ENCODE measurements around the gene NUAK1.

GRCh38 chr12:106138633-106139421 is at the start of gene NUAK1:
- TF ChIP-seq ZFP30 (CRISPR knock-in tag; IDR thresholded peaks at IDR 0.05) (no peak), ESRRG (CRISPR knock-in tag; IDR thresholded peaks at IDR 0.05) (no peak), ZNF565 (CRISPR knock-in tag; conservative IDR thresholded peaks at IDR 0.05; ENCODE audit: low read depth) (no peak), SNAI2 (CRISPR knock-in tag; IDR thresholded peaks at IDR 0.05) (no peak)
- TF ChIP-seq, protein P1, sequence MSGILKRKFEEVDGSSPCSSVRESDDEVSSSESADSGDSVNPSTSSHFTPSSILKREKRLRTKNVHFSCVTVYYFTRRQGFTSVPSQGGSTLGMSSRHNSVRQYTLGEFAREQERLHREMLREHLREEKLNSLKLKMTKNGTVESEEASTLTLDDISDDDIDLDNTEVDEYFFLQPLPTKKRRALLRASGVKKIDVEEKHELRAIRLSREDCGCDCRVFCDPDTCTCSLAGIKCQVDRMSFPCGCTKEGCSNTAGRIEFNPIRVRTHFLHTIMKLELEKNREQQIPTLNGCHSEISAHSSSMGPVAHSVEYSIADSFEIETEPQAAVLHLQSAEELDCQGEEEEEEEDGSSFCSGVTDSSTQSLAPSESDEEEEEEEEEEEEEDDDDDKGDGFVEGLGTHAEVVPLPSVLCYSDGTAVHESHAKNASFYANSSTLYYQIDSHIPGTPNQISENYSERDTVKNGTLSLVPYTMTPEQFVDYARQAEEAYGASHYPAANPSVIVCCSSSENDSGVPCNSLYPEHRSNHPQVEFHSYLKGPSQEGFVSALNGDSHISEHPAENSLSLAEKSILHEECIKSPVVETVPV (CRISPR knock-in tag; IDR thresholded peaks at IDR 0.05): no peak

All from SK-N-SH treated with all-trans-retinoic acid at 6 μM for 48 hours (cell line).